ENCODE data around the gene GRM7. TPM values are rescaled to one million over a fixed set of nuclear protein-coding genes. Genes with fewer than 3 reads are reported as not detected.

Gene GRM7
- polyA plus RNA-seq, 1 donor from 2014 or later, result 23.8 TPM

- Histone ChIP-seq H3F3A (ENCODE audit: insufficient read depth, low read length, poor library complexity, severe bottlenecking) (no peaks in the 10 kb centered on the region), H4K20me1 (ENCODE audit: insufficient read depth) (no peaks in the 10 kb centered on the region), H3K36me3 (ENCODE audit: insufficient read depth, low read length) (no peaks in the 10 kb centered on the region), H3K4me3 (ENCODE audit: low read length) (no peak overlapping the region), H3K9me2 (ENCODE audit: insufficient read depth, low read length) (no peaks in the 10 kb centered on the region), H3K4me2 (ENCODE audit: low read length) (peak overlapping the region; percentile 39), H3K27me3 (ENCODE audit: insufficient read depth, low read depth, low read length) (no peaks in the 10 kb centered on the region), H3K27ac (ENCODE audit: low read length) (peak overlapping the region; percentile 48), H3K9ac (ENCODE audit: low read length) (peak overlapping the region; percentile 10), H3K79me2 (replicated peaks; ENCODE audit: insufficient read depth, low read length) (no peaks in the 10 kb centered on the region), H3K9me3 (ENCODE audit: low read length) (no peaks in the 10 kb centered on the region), H2AFZ (ENCODE audit: low read depth, low read length) (no peak overlapping the region)
- TF ChIP-seq EZH2 (IDR thresholded peaks at IDR 0.05; ENCODE audit: borderline replicate concordance, insufficient read depth, low read length, poor library complexity, severe bottlenecking) (no peak), EP300 (conservative IDR thresholded peaks at IDR 0.05; ENCODE audit: poor library complexity, severe bottlenecking) (peak; percentile 27)
These were observed 797.4 kb downstream of the GRM7 start for GRCh38 chr3:7658294-7658693.

- Histone ChIP-seq H3K79me2 (replicated peaks; ENCODE audit: insufficient read depth, low read length) (no peaks in the 10 kb centered on the region), H3K9me2 (ENCODE audit: insufficient read depth, low read length) (no peaks in the 10 kb centered on the region), H3K27ac (ENCODE audit: low read length) (peak overlapping the region; percentile 48), H3K9ac (ENCODE audit: low read length) (no peak overlapping the region), H3K36me3 (ENCODE audit: insufficient read depth, low read length) (no peaks in the 10 kb centered on the region), H4K20me1 (ENCODE audit: insufficient read depth) (no peaks in the 10 kb centered on the region), H3K27me3 (ENCODE audit: insufficient read depth, low read depth, low read length) (no peaks in the 10 kb centered on the region), H3K4me3 (ENCODE audit: low read length) (no peak overlapping the region), H2AFZ (ENCODE audit: low read depth, low read length) (no peak overlapping the region), H3F3A (ENCODE audit: insufficient read depth, low read length, poor library complexity, severe bottlenecking) (no peaks in the 10 kb centered on the region), H3K4me2 (ENCODE audit: low read length) (no peak overlapping the region), H3K9me3 (ENCODE audit: low read length) (no peaks in the 10 kb centered on the region)
- TF ChIP-seq EP300 (conservative IDR thresholded peaks at IDR 0.05; ENCODE audit: poor library complexity, severe bottlenecking) (no peak), MXI1 (conservative IDR thresholded peaks at IDR 0.05; ENCODE audit: poor library complexity, severe bottlenecking) (no peak), EZH2 (IDR thresholded peaks at IDR 0.05; ENCODE audit: borderline replicate concordance, insufficient read depth, low read length, poor library complexity, severe bottlenecking) (no peak), SMC3 (conservative IDR thresholded peaks at IDR 0.05; ENCODE audit: poor library complexity) (no peak), RAD21 (conservative IDR thresholded peaks at IDR 0.05) (no peak), REST (IDR thresholded peaks at IDR 0.05; ENCODE audit: borderline replicate concordance) (no peak), TAF1 (IDR thresholded peaks at IDR 0.05; ENCODE audit: low read depth) (no peak)
These were observed 798.2 kb downstream of the GRM7 start for GRCh38 chr3:7659079-7659478.

GRCh38 chr3:7663771-7664170, 802.9 kb downstream of the GRM7 start:
- Histone ChIP-seq H2AFZ (ENCODE audit: low read depth, low read length) (no peak overlapping the region), H3K9ac (ENCODE audit: low read length) (no peak overlapping the region), H3K27ac (ENCODE audit: low read length) (no peak overlapping the region), H3K79me2 (replicated peaks; ENCODE audit: insufficient read depth, low read length) (no peaks in the 10 kb centered on the region), H4K20me1 (ENCODE audit: insufficient read depth) (no peaks in the 10 kb centered on the region), H3K27me3 (ENCODE audit: insufficient read depth, low read depth, low read length) (no peaks in the 10 kb centered on the region), H3K9me2 (ENCODE audit: insufficient read depth, low read length) (no peaks in the 10 kb centered on the region), H3K4me3 (ENCODE audit: low read length) (no peak overlapping the region), H3F3A (ENCODE audit: insufficient read depth, low read length, poor library complexity, severe bottlenecking) (no peaks in the 10 kb centered on the region), H3K4me2 (ENCODE audit: low read length) (no peak overlapping the region), H3K36me3 (ENCODE audit: insufficient read depth, low read length) (no peaks in the 10 kb centered on the region), H3K9me3 (ENCODE audit: low read length) (no peaks in the 10 kb centered on the region)
- TF ChIP-seq MXI1 (conservative IDR thresholded peaks at IDR 0.05; ENCODE audit: poor library complexity, severe bottlenecking) (no peak), SMC3 (conservative IDR thresholded peaks at IDR 0.05; ENCODE audit: poor library complexity) (no peak), EZH2 (IDR thresholded peaks at IDR 0.05; ENCODE audit: borderline replicate concordance, insufficient read depth, low read length, poor library complexity, severe bottlenecking) (no peak), REST (IDR thresholded peaks at IDR 0.05; ENCODE audit: borderline replicate concordance) (no peak)
